Renal cortex interstitium (tissue), 11 donors: ENCODE data around the gene ASS1. TPM values are rescaled to one million over a fixed set of nuclear protein-coding genes. Genes with fewer than 3 reads are reported as not detected.
A peak's percentile ranks its signal among the peaks of the same experiment; 100 is the strongest.
"Not testable (repeated sequence)": the region's sequence is repeated elsewhere in the genome, so short reads cannot be mapped to it uniquely, and the experiment has no call there.

Source experiments
- DNase-seq, 11 donors: peaks; one replicate each; pipeline ENCODE4 v3.0.0-alpha.2; 2013; ENCODE audit warnings: low read depth in 9 of 11, low spot score in 4 of 11; ENCODE audit errors: extremely low read depth in 1 of 11
- polyA plus RNA-seq, 3 donors: library from polyadenylated mRNA; unstranded; fragments of 120-200 nt; gene quantifications; one replicate each; pipeline ENCODE4 v1.2.1, GENCODE V29; 2013; ENCODE audit not compliant: insufficient read length in 3 of 3

ASS1 gene
- polyA plus RNA-seq, 3 donors = 298 to 320 (median 309) TPM

DNA sequence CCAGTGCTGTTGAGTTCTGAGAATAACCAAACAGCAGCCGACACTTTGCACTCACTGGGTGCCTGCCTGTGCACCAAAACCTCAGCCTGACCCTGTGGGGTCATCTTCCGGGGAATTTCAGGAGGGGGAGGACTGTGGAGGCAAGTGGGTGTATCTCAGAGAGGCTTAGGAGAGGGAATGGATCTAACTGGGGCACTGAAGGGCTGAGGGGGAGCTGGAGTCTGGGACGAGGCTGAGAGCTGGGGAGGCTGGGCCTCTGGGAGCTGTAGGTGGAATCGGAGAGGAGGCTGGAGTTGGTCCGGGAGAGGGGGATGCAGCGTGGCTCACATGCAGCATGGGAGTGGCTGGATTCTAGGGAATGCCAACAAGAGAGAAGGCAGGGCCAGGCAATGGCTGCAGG is 14.9 kb upstream of the ASS1 start:
- no peak for DNase-seq

- no peak for DNase-seq
Observed at GRCh38 chr9:130430232-130430631, 14.5 kb upstream of the ASS1 start.

DNA sequence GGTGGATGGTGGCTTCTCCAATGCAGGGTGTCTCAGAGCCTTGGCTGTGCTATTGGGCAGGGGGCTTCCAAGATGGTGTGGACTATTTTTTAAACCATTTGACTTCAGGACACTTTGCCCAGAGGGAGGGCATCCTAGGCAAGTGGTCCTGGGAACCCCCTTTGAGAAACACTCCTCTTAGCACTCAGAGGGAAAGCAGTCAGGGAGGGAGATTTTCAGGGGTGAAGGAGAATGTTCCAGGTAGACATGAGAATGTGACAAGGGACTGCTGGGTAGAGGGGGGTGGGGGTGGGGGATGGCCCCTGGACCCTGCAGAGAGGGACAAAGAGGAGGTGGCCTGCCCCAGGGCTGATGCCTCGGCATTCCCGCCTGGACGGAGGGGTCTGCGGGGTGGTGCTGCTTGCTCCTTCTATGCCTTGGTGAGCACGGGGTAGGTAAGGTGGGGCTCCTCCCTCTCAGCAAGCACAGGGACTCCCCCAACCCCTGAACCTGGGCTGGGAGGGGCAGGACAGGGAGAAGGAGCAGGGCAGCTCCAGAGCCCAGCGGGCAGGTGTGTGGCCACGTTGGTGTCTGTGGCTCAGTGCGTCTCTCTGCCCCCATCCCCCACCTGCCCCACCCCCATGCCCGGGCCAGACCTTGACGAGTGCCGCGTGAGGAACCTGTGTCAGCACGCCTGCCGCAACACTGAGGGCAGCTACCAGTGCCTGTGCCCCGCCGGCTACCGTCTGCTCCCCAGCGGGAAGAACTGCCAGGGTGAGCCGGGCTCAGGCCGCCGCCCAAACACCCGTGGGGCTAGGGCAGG is 13.8 kb upstream of the ASS1 start:
- DNase-seq = no peak

- no peak for DNase-seq
Observed at GRCh38 chr9:130431536-130432303, 13.0 kb upstream of the ASS1 start.

GRCh38 chr9:130432362-130432761 is 12.4 kb upstream of the ASS1 start:
- no peak for DNase-seq

- DNase-seq = no peak
Observed at GRCh38 chr9:130432796-130433167, 12.0 kb upstream of the ASS1 start.

GRCh38 chr9:130433168-130433946 is 11.4 kb upstream of the ASS1 start:
- DNase-seq = peak in 1 of 11 donors; percentile 36

- no peak for DNase-seq
Observed at GRCh38 chr9:130433947-130434262, 10.9 kb upstream of the ASS1 start.

- DNase-seq = not testable (repeated sequence)
Observed at GRCh38 chr9:130434656-130435055, 10.1 kb upstream of the ASS1 start.

- DNase-seq = no peak
Observed at GRCh38 chr9:130437011-130437789, 7.6 kb upstream of the ASS1 start.

DNA sequence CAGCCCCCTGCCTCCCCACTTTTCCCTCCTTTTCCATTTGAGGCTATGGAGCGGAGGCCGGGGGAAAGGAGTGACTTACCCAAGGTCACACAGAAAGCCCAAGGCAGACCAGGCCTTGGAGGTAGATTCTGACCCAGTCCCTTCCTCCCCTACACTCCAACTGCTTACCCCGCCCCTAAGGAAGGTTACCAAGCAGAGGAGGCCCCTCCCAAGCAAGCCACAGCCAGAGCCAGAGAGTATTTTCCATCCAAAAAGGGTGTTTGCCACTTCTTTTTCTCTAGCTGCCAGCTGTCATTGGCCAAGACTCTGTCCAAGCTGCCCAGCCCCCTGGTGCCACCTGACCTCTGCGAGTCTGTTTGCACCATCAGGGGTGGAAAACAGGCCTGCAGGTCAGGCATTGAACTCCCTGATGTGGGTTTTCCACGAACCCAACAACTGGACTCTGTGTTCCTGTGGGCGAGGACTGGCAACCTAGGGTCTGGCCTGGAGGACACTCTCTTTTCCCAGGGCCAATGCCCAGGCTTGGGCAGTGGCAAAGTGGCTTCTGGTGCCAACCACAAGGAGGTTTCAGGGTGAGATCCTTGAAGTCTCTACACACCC is 6.3 kb upstream of the ASS1 start:
- DNase-seq = no peak

DNA sequence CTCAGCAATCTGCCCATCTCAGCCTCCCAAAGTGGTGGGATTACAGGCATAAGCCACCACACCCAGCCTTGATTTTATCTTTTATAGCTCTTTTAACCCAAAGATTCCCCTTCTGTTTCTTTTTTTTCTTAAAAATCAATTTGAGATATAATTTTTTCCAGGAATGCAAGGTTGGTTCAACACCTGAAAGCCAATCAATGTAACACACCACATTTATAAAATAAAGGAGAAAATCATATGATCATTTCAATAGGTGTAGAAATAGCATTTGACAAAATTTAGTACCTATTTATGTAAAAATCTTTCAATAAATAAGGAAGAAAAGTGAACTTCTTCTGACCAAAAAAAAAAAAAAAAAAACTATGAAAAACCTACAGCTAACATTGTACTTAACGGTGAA is 3.7 kb upstream of the ASS1 start:
- DNase-seq = no peak

- no peak for DNase-seq
Observed at GRCh38 chr9:130442746-130443455, 1.9 kb upstream of the ASS1 start.

DNA sequence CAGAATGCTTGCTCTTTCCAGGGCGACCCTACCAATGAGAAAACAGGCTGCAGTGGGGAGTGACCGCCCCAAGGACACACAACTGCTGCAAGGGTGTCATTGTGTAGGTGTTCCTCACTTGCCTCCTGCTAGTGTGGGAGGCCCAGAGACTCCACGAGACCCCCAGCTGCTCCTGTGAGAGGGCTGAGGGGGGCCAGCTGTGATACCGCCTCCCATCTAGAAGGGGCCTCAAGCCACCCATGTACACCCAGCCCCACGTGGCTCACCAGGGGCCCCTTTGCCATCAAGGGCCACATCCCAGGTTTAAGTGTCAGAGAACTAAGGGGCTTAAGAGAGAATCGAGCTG is 1.3 kb upstream of the ASS1 start:
- no peak for DNase-seq

DNA sequence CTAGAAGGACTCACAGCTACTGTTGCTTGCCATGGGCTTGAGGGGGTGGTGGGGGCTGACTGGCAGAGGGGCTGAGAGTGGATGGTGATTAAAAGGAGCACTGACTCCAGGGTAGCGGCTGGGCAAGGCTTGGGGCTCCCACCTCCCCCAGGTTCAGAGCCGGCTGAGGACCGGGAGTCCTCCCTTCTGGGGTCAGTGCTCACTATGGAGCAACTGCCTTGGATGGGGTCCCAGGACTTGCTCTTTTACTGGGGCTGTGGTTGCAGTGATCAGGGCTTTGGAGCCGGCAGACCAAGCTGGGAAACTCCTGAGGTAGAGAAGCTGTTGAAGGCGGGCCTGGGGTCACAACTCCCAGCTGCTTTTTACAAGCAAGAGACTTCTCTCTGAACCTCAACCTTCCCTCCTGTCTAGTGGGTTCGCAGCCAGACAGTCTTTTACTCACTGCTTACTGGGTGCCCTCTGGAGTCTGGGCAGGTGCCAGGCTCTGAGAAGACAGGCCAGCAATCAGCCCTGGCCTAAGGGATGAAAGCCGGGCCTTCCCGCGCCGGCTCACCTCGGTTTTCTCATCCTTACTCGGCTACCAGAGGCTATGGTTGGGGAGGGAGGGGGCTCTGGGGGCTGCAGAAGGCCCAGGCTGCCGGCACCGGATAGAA is 795 bp upstream of the ASS1 start:
- no peak for DNase-seq

DNA sequence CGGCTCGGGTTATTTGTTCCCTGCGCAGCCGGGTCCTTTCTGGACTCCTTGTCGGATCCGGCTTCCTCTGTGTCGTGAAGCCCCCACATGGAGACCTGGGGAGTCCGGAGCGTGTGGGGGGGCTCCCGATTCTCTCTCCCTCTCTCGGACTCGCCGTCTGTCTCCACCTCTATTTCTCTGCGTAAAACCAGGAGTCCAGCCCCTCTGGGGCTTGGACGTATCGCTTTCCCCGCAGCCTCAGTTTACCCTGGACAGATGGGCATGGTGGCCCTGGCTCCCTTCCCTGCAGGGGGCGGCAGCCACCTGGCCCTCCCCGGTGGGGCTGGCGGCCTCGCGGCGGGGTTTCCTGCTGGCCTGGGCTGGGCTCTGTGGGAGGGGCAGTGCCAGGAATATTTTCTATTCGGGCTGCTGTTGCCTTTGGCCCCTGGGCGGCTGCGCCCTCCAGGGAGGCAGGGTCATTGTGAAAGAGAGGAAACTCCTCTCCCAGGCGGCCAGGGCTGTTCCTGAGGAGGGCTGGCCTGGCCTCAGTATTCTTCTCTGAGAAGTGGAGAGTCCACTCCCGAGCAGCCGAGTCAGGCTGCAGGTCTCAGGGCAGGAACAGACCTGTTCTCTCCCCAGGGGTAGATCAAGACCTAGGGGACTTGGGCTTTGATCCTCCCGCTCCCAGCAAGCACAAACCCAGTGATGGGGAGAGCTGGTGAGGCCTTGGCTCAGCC is 665 bp downstream of the ASS1 start:
- DNase-seq = no peak

DNA sequence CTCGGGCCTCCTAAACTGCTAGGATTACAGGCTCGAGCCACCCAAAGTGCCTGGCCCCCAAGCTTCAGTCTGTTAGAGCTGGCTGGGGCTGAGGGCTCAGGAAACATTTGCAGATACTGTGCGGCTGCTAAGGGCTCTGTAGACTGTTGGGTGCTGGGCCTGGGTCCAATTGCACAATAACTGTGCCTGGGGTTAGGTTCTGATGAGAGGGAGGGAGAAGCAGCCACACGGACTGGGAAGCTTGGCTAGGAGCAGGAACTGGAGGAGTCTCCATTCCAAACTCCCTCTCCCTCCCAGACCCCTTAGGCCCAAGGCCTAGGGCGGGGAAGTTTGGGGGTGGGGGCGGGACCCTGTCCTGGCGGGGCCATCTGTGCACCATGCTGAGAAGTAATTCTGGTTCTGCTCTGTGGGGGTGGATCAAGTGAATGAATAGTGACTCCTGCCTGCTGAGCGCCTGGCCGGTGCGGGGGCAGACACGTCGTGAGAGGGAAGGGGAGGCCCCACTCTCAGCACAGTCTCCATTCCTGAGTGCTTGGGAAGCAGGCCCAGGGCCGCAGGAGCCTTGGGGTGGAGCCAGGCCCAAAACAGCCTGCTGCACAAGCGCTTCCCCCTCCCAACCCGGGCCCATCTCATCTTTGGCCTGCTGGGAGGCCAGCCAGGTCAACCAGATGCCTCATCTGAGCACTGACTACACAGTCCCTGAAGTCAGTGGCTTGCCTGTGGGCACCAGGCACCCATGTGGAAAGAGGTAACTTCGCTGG is 1.5 kb downstream of the ASS1 start:
- DNase-seq = no peak
